Middle frontal gyrus (tissue), 1 donor: ENCODE measurements around the gene TKT.

Source experiments
- DNase-seq: peaks from one replicate; pipeline ENCODE4 v3.0.0-alpha.2; 2015; ENCODE audit warnings: low spot score; ENCODE audit errors: extremely low spot score

Gene TKT

GRCh38 chr3:53198256-53198977 is 57.4 kb downstream of the TKT start:
- no peak for DNase-seq

- DNase-seq, result no peak
Observed at GRCh38 chr3:53196575-53197407, 59.0 kb downstream of the TKT start.

GRCh38 chr3:53195602-53196574 is 59.9 kb downstream of the TKT start:
- DNase-seq, result no peak

GRCh38 chr3:53195066-53195450 is 60.8 kb downstream of the TKT start:
- no peak for DNase-seq

- DNase-seq, result no peak
Observed at GRCh38 chr3:53194210-53195065, 61.4 kb downstream of the TKT start.

- DNase-seq, result no peak
Observed at GRCh38 chr3:53193466-53194209, 62.2 kb downstream of the TKT start.

GRCh38 chr3:53192608-53193007 is 63.2 kb downstream of the TKT start:
- DNase-seq, result no peak

GRCh38 chr3:53191836-53192480 is 63.9 kb downstream of the TKT start:
- no peak for DNase-seq

- DNase-seq, result no peak
Observed at GRCh38 chr3:53190659-53191058, 65.2 kb downstream of the TKT start.

- no peak for DNase-seq
Observed at GRCh38 chr3:53189276-53189675, 66.5 kb downstream of the TKT start.

GRCh38 chr3:53188720-53189119 is 67.1 kb downstream of the TKT start:
- no peak for DNase-seq

GRCh38 chr3:53188136-53188685 is 67.6 kb downstream of the TKT start:
- no peak for DNase-seq

GRCh38 chr3:53187430-53187829 is 68.4 kb downstream of the TKT start:
- DNase-seq, result no peak

GRCh38 chr3:53186726-53187125 is 69.1 kb downstream of the TKT start:
- DNase-seq, result no peak

GRCh38 chr3:53185761-53186465 is 69.9 kb downstream of the TKT start:
- no peak for DNase-seq

- DNase-seq, result no peak
Observed at GRCh38 chr3:53184701-53185100, 71.1 kb downstream of the TKT start.

- no peak for DNase-seq
Observed at GRCh38 chr3:53183514-53183913, 72.3 kb downstream of the TKT start.

- no peak for DNase-seq
Observed at GRCh38 chr3:53182764-53183355, 73.0 kb downstream of the TKT start.
